ENCODE results near the gene ADRA2C. TPM values are rescaled to one million over a fixed set of nuclear protein-coding genes. Genes with fewer than 3 reads are reported as not detected.

Gene ADRA2C
- total RNA-seq, 5 donors from 2014 or later (not counting 1 experiment from before 2014, with no cell fraction given): 0.16 to 0.18 TPM; not detected in 3

DNA sequence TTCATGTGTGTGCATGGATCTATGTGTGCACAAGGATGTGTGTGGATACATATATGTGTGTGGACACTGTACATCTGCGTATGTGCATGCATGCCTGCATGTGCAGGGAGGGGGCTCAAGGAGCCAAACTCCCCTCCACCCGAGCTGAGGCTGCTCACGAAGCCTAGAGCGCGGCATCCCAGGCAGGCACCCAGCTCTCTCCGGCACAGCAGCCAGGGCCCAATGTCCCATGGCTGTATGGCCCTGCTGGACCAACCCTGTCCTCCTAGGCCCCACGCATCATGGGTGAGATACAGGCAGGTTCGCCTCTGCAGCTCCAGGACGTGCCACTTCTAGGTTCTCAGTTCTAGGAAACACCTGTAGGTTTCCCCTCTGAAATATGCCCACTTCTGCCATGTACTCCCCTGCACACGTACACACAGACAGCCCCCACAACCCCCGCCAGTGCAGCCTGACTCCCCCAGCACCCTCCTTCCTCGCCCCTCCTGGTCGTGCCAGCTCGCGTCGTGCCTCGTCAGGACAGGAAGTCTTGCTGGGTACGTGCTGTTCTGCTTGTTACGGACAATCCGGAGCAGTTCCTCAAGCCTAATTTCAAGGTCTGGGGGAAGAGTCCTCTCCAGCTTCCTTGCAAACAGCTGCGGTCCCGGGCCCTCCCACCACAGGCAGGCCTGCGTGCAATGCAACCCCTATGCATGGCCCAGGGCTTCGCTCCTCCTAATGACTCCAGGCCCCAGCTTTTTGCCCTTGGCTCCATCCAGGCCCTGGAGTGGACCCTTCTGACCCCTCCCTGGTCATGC, 3.2 kb upstream of the ADRA2C start:
- ATAC-seq (replicated peaks in 1 of 4): no peak
- ChIA-PET CTCF (no interaction called here), POLR2A (no interaction called here)
- Mint-ChIP-seq H3K9me3 (no peaks in the 10 kb centered on the region), H3K4me3 (no peak overlapping the region), H3K27ac (no peak overlapping the region), H3K36me3 (no peaks in the 10 kb centered on the region), H3K27me3 (peaks cover 10 to 25% of the 10 kb centered on the region in 2 donors), H3K4me1 (peaks cover 0 to 8% (median 7%) of the 10 kb centered on the region in 3 donors)
- Histone ChIP-seq H3K4me3 (ENCODE audit: control insufficient read depth in 1 of 2, extremely low read depth in 1 of 2, low read length in 1 of 2) (no peak overlapping the region), H3K9me3 (no peaks in the 10 kb centered on the region), H3K4me1 (ENCODE audit: control insufficient read depth in 1 of 2, extremely low read depth in 1 of 2, insufficient read depth in 2 of 2, low read length in 2 of 2) (no peaks in the 10 kb centered on the region), H3K27ac (ENCODE audit: low read length) (no peak overlapping the region), H3K36me3 (ENCODE audit: control insufficient read depth in 2 of 2, extremely low read depth in 1 of 2, insufficient read depth in 1 of 2, low read length in 1 of 2) (no peaks in the 10 kb centered on the region), H3K27me3 (replicated peaks in 1 of 2; ENCODE audit: control insufficient read depth in 2 of 2, extremely low read depth in 1 of 2, insufficient read depth in 2 of 2, low read length in 1 of 2) (peaks cover 4 to 43% of the 10 kb centered on the region in 2 experiments)
- 30% methylated on average over 24 of the region's 24 CpGs for WGBS (ENCODE audit: insufficient coverage)
- DNase-seq: no peak

DNA sequence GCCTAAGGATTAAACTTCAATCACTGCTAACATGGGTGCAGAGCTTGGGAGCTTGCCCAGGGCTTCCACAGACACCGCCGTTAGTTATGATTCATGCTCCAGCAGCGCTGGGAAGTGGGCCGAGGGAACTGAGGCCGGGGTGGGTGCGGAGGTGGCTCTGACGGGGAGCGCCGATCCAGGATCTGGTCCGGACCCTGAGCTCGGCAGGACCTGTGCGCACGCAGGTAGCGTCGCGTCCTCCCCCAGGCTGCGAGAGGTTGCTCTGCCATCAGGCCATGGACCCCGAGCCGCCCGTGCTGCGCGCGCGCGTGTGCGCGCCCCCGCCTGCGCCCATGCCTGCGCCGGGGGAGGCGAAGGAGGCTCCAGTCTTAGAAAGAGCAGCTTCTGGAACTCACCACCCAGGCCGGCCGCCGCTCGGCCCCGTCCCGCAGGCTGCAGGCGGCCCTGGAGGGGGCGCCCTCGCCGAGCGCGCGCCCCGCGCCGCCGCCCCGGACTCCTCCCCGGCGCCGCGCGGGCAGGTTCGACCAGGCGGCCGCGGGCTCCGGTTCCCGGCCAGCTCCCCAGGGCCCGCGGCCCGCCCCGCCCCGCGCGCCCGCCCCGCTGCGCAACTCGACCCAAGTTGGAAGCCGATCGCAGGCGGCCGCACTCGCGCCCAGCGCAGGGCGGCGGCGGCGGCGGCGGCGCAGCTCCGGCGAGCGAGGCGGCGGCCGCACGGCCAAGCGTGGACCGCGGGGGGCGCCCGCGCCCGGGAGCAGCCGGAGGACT, 732 bp upstream of the ADRA2C start:
- Mint-ChIP-seq H3K9me3 (no peaks in the 10 kb centered on the region), H3K4me3 (no peak overlapping the region), H3K27me3 (peaks cover 10 to 42% of the 10 kb centered on the region in 2 donors), H3K4me1 (peaks cover 0 to 8% (median 7%) of the 10 kb centered on the region in 3 donors), H3K36me3 (no peaks in the 10 kb centered on the region), H3K27ac (no peak overlapping the region)
- 3% methylated on average over 97 of the region's 101 CpGs for WGBS (ENCODE audit: insufficient coverage)
- no peak overlapping the region for H3K27ac ChIP-seq (ENCODE audit: low read length)
- H3K36me3 ChIP-seq (ENCODE audit: control insufficient read depth in 2 of 2, extremely low read depth in 1 of 2, insufficient read depth in 1 of 2, low read length in 1 of 2): no peaks in the 10 kb centered on the region
- ATAC-seq (replicated peaks in 1 of 4) (no peak), DNase-seq (no peak)
- H3K4me1 ChIP-seq (ENCODE audit: control insufficient read depth in 1 of 2, extremely low read depth in 1 of 2, insufficient read depth in 2 of 2, low read length in 2 of 2): no peaks in the 10 kb centered on the region
- peaks cover 4 to 62% of the 10 kb centered on the region in 2 experiments for H3K27me3 ChIP-seq (replicated peaks in 1 of 2; ENCODE audit: control insufficient read depth in 2 of 2, extremely low read depth in 1 of 2, insufficient read depth in 2 of 2, low read length in 1 of 2)
- no peak overlapping the region for H3K4me3 ChIP-seq (ENCODE audit: control insufficient read depth in 1 of 2, extremely low read depth in 1 of 2, low read length in 1 of 2)
- no peaks in the 10 kb centered on the region for H3K9me3 ChIP-seq
- CTCF ChIA-PET: no interaction called here
- POLR2A ChIA-PET: no interaction called here

DNA sequence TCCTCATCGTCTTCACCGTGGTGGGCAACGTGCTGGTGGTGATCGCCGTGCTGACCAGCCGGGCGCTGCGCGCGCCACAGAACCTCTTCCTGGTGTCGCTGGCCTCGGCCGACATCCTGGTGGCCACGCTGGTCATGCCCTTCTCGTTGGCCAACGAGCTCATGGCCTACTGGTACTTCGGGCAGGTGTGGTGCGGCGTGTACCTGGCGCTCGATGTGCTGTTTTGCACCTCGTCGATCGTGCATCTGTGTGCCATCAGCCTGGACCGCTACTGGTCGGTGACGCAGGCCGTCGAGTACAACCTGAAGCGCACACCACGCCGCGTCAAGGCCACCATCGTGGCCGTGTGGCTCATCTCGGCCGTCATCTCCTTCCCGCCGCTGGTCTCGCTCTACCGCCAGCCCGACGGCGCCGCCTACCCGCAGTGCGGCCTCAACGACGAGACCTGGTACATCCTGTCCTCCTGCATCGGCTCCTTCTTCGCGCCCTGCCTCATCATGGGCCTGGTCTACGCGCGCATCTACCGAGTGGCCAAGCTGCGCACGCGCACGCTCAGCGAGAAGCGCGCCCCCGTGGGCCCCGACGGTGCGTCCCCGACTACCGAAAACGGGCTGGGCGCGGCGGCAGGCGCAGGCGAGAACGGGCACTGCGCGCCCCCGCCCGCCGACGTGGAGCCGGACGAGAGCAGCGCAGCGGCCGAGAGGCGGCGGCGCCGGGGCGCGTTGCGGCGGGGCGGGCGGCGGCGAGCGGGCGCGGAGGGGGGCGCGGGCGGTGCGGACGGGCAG, 792 bp downstream of the ADRA2C start:
- CTCF ChIA-PET: no interaction called here
- POLR2A ChIA-PET: no interaction called here

DNA sequence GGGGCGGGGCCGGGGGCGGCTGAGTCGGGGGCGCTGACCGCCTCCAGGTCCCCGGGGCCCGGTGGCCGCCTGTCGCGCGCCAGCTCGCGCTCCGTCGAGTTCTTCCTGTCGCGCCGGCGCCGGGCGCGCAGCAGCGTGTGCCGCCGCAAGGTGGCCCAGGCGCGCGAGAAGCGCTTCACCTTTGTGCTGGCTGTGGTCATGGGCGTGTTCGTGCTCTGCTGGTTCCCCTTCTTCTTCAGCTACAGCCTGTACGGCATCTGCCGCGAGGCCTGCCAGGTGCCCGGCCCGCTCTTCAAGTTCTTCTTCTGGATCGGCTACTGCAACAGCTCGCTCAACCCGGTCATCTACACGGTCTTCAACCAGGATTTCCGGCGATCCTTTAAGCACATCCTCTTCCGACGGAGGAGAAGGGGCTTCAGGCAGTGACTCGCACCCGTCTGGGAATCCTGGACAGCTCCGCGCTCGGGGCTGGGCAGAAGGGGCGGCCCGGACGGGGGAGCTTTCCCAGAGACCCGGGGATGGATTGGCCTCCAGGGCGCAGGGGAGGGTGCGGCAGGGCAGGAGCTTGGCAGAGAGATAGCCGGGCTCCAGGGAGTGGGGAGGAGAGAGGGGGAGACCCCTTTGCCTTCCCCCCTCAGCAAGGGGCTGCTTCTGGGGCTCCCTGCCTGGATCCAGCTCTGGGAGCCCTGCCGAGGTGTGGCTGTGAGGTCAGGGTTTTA, 1.5 kb downstream of the ADRA2C start:
- Mint-ChIP-seq H3K27me3 (peaks cover 15 to 47% of the 10 kb centered on the region in 2 donors), H3K27ac (peak overlapping the region in 1 of 2 donors; percentile 49), H3K4me3 (peak overlapping the region; percentile 21 to 56 (median 37)), H3K9me3 (no peaks in the 10 kb centered on the region), H3K36me3 (no peaks in the 10 kb centered on the region), H3K4me1 (peaks cover 0 to 8% (median 7%) of the 10 kb centered on the region in 3 donors)
- Histone ChIP-seq H3K36me3 (ENCODE audit: control insufficient read depth in 2 of 2, extremely low read depth in 1 of 2, insufficient read depth in 1 of 2, low read length in 1 of 2) (no peaks in the 10 kb centered on the region), H3K9me3 (no peaks in the 10 kb centered on the region), H3K27ac (ENCODE audit: low read length) (no peak overlapping the region), H3K4me1 (ENCODE audit: control insufficient read depth in 1 of 2, extremely low read depth in 1 of 2, insufficient read depth in 2 of 2, low read length in 2 of 2) (no peaks in the 10 kb centered on the region), H3K27me3 (replicated peaks in 1 of 2; ENCODE audit: control insufficient read depth in 2 of 2, extremely low read depth in 1 of 2, insufficient read depth in 2 of 2, low read length in 1 of 2) (peaks cover 4 to 71% of the 10 kb centered on the region in 2 experiments), H3K4me3 (ENCODE audit: control insufficient read depth in 1 of 2, extremely low read depth in 1 of 2, low read length in 1 of 2) (no peak overlapping the region)
- peak in 1 of 35 experiments; percentile 4 for DNase-seq
- ChIA-PET POLR2A (no interaction called here), CTCF (no interaction called here)
- no peak for ATAC-seq (replicated peaks in 1 of 4)
- 10% methylated on average over 50 of the region's 58 CpGs for WGBS (ENCODE audit: insufficient coverage)

More for the DNA sequence above, 792 bp downstream of the ADRA2C start:
- Histone ChIP-seq H3K9me3 (no peaks in the 10 kb centered on the region), H3K4me1 (ENCODE audit: control insufficient read depth in 1 of 2, extremely low read depth in 1 of 2, insufficient read depth in 2 of 2, low read length in 2 of 2) (no peaks in the 10 kb centered on the region), H3K4me3 (ENCODE audit: control insufficient read depth in 1 of 2, extremely low read depth in 1 of 2, low read length in 1 of 2) (no peak overlapping the region), H3K27me3 (replicated peaks in 1 of 2; ENCODE audit: control insufficient read depth in 2 of 2, extremely low read depth in 1 of 2, insufficient read depth in 2 of 2, low read length in 1 of 2) (peaks cover 4 to 65% of the 10 kb centered on the region in 2 experiments), H3K36me3 (ENCODE audit: control insufficient read depth in 2 of 2, extremely low read depth in 1 of 2, insufficient read depth in 1 of 2, low read length in 1 of 2) (no peaks in the 10 kb centered on the region), H3K27ac (ENCODE audit: low read length) (no peak overlapping the region)
- no peak for ATAC-seq (replicated peaks in 1 of 4)
- Mint-ChIP-seq H3K4me1 (peaks cover 0 to 8% (median 7%) of the 10 kb centered on the region in 3 donors), H3K27ac (no peak overlapping the region), H3K9me3 (no peaks in the 10 kb centered on the region), H3K4me3 (peak overlapping the region; percentile 13 to 56 (median 28)), H3K36me3 (no peaks in the 10 kb centered on the region), H3K27me3 (peaks cover 15 to 47% of the 10 kb centered on the region in 2 donors)
- 18% methylated on average over 98 of the region's 107 CpGs for WGBS (ENCODE audit: insufficient coverage)
- DNase-seq: no peak

DNA sequence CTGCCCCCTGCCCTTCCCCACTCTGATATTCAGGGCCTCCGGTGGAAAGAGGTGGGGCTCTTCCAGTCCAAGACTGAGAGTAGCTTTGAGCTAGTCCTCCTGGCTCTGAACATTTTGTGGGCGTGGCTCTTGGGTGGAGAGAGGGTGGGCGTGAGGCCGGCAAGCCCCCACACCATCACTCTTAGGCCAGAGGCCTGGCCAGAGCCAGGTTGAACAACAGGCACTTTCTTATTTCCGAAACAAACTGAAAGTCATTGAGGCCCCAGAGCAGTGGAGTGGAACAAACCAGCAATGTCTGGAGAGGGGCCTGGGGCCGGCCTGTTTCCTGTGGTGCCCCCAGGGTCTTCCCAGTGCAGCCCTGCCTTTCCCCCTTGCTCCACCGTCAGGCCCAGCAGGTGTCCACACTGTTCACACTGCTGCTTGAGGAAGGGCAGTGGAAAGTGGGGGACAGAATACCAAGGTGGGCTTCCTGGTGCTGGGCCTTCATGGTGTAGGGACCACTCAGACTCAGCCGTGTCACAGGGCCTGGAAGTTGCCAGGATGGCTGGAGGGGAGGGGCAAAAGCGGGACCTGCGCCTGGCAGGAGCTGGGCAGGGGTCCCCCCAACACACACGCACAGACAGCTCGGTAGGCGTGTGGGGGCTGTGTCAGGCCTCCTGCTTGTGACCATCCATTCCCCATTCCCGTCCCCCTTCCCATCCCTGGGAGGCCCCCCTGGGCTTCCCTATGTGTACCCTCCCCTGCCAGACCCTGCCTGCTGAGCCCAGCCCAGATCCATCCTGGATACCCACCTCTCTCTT, 2.9 kb downstream of the ADRA2C start:
- DNase-seq (no peak), ATAC-seq (replicated peaks in 1 of 4) (no peak)
- H3K36me3 Mint-ChIP-seq: no peaks in the 10 kb centered on the region
- peaks cover 0 to 8% (median 7%) of the 10 kb centered on the region in 3 donors for H3K4me1 Mint-ChIP-seq
- no peak overlapping the region for H3K4me3 Mint-ChIP-seq
- H3K27me3 ChIP-seq (replicated peaks in 1 of 2; ENCODE audit: control insufficient read depth in 2 of 2, extremely low read depth in 1 of 2, insufficient read depth in 2 of 2, low read length in 1 of 2): peaks cover 4 to 66% of the 10 kb centered on the region in 2 experiments
- no peak overlapping the region for H3K4me3 ChIP-seq (ENCODE audit: control insufficient read depth in 1 of 2, extremely low read depth in 1 of 2, low read length in 1 of 2)
- WGBS (ENCODE audit: insufficient coverage): 54% methylated on average over 9 of the region's 14 CpGs
- no peaks in the 10 kb centered on the region for H3K9me3 Mint-ChIP-seq
- POLR2A ChIA-PET: no interaction called here
- H3K27ac Mint-ChIP-seq: no peak overlapping the region
- H3K27ac ChIP-seq (ENCODE audit: low read length): no peak overlapping the region
- H3K9me3 ChIP-seq: no peaks in the 10 kb centered on the region
- CTCF ChIA-PET: no interaction called here
- H3K27me3 Mint-ChIP-seq: peaks cover 11 to 43% of the 10 kb centered on the region in 2 donors
- no peaks in the 10 kb centered on the region for H3K36me3 ChIP-seq (ENCODE audit: control insufficient read depth in 2 of 2, extremely low read depth in 1 of 2, insufficient read depth in 1 of 2, low read length in 1 of 2)
- H3K4me1 ChIP-seq (ENCODE audit: control insufficient read depth in 1 of 2, extremely low read depth in 1 of 2, insufficient read depth in 2 of 2, low read length in 2 of 2): no peaks in the 10 kb centered on the region

All from T-cell (primary cell).